ENCODE measurements around the gene FST.
A peak's percentile ranks its signal among the peaks of the same experiment; 100 is the strongest.

FST gene

GRCh38 chr5:53481887-53482716 lies 1.7 kb downstream of the FST start (continued):
- TF ChIP-seq ZNF121 (tag by site-specific recombination; IDR thresholded peaks at IDR 0.05): peak; percentile 56; the same call in 1 of the 2 replicates
- no peak for TF ChIP-seq ZNF785 (tag by site-specific recombination; IDR thresholded peaks at IDR 0.05)
- no peak for TF ChIP-seq ZNF155 (tag by site-specific recombination; IDR thresholded peaks at IDR 0.05)
- 0 out of 2 replicates have a peak, but pooled peaks have one; percentile 14 for TF ChIP-seq ZNF843 (tag by site-specific recombination; IDR thresholded peaks at IDR 0.05)
- no peak for TF ChIP-seq ZNF19 (tag by site-specific recombination; IDR thresholded peaks at IDR 0.05; ENCODE audit: low read depth)
- no peak for TF ChIP-seq ZNF664 (tag by site-specific recombination; IDR thresholded peaks at IDR 0.05)
- TF ChIP-seq ZNF692 (tag by site-specific recombination; IDR thresholded peaks at IDR 0.05): 0 out of 2 replicates have a peak, but pooled peaks have one; percentile 42
- no peak for TF ChIP-seq ZNF280D (tag by site-specific recombination; IDR thresholded peaks at IDR 0.05)
- no peak for TF ChIP-seq ZNF280C (tag by site-specific recombination; IDR thresholded peaks at IDR 0.05)
- TF ChIP-seq ZNF777 (tag by site-specific recombination; IDR thresholded peaks at IDR 0.05; ENCODE audit: borderline replicate concordance): no peak; the same call in 1 of the 2 replicates
- no peak for TF ChIP-seq ZNF433 (tag by site-specific recombination; IDR thresholded peaks at IDR 0.05; ENCODE audit: low read depth)
- TF ChIP-seq ZNF416 (tag by site-specific recombination; IDR thresholded peaks at IDR 0.05): no peak
- no peak; the same call in none of the 2 replicates for TF ChIP-seq ZBTB17 (tag by site-specific recombination; IDR thresholded peaks at IDR 0.05)
- TF ChIP-seq PATZ1 (tag by site-specific recombination; IDR thresholded peaks at IDR 0.05): 0 out of 2 replicates have a peak, but pooled peaks have one; percentile 12
- no peak for TF ChIP-seq HOXC10 (CRISPR knock-in tag; IDR thresholded peaks at IDR 0.05)
- TF ChIP-seq ZNF660 (tag by site-specific recombination; IDR thresholded peaks at IDR 0.05): 0 out of 2 replicates have a peak, but pooled peaks have one; percentile 23
- no peak for TF ChIP-seq ZSCAN18 (tag by site-specific recombination; IDR thresholded peaks at IDR 0.05)
- TF ChIP-seq GFI1B (tag by site-specific recombination; IDR thresholded peaks at IDR 0.05): no peak
- no peak for TF ChIP-seq ZNF214 (tag by site-specific recombination; IDR thresholded peaks at IDR 0.05; ENCODE audit: borderline replicate concordance)
- TF ChIP-seq ZNF366 (tag by site-specific recombination; conservative IDR thresholded peaks at IDR 0.05): peak; percentile 95
- TF ChIP-seq PRDM1 (tag by site-specific recombination; IDR thresholded peaks at IDR 0.05): peak; percentile 97
- no peak for TF ChIP-seq MYNN (tag by site-specific recombination; IDR thresholded peaks at IDR 0.05; ENCODE audit: borderline replicate concordance)
- no peak for TF ChIP-seq ZNF248 (tag by site-specific recombination; IDR thresholded peaks at IDR 0.05)
- no peak for TF ChIP-seq ZNF184 (tag by site-specific recombination; IDR thresholded peaks at IDR 0.05)
- no peak for TF ChIP-seq SP2 (tag by site-specific recombination; IDR thresholded peaks at IDR 0.05)
- TF ChIP-seq GLI2 (tag by site-specific recombination; IDR thresholded peaks at IDR 0.05; ENCODE audit: borderline replicate concordance, low read depth): no peak
- no peak for TF ChIP-seq KLF9 (tag by site-specific recombination; IDR thresholded peaks at IDR 0.05; ENCODE audit: low read depth)
- TF ChIP-seq KLF7 (tag by site-specific recombination; IDR thresholded peaks at IDR 0.05; ENCODE audit: borderline replicate concordance): no peak
- no peak for TF ChIP-seq ZNF146 (tag by site-specific recombination; IDR thresholded peaks at IDR 0.05)
- no peak for TF ChIP-seq MZF1 (tag by site-specific recombination; IDR thresholded peaks at IDR 0.05; ENCODE audit: borderline replicate concordance)
